GM19397 (cell line): Measurements from ENCODE around the gene MAGEH1.

Source experiments
- ATAC-seq: cut with Tn5 transposase; IDR thresholded peaks from one replicate; pipeline ENCODE4 v1.9.1; 2021; ENCODE audit warnings: mild to moderate bottlenecking, moderate library complexity; ENCODE audit not compliant: unreplicated experiment

The MAGEH1 gene

GRCh38 chrX:55490121-55490520, 38.2 kb downstream of the MAGEH1 start:
- ATAC-seq, result no peak

- ATAC-seq, result no peak
Observed at GRCh38 chrX:55490974-55491373, 39.0 kb downstream of the MAGEH1 start.
